ENCODE results near the gene MYOM3.

Gene MYOM3

GRCh38 chr1:24138476-24139221 is 26.7 kb upstream of the MYOM3 start:
- DNase-seq: no peak

- DNase-seq: no peak
Measured at GRCh38 chr1:24136956-24137539, 25.1 kb upstream of the MYOM3 start.

GRCh38 chr1:24134376-24134775 is 22.4 kb upstream of the MYOM3 start:
- DNase-seq: no peak

DNA sequence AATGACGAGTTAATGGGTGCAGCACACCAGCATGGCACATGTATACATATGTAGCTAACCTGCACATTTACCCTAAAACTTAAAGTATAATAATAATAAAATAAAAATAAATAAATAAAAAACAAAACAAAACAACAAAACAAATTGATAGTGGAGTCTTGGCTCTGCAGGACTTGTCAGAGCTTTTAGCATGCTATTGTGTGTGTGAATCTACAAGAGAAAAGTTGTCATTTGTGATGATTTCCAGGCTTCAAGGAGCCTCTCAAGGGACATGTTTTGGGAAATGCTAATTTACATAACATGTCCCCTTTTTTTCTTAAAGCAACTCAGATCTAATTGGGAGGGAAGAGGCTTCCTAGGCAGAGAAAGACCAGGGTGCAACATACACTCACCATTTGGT is 21.9 kb upstream of the MYOM3 start:
- no peak for DNase-seq

- DNase-seq: no peak
Measured at GRCh38 chr1:24130385-24130784, 18.4 kb upstream of the MYOM3 start.

DNA sequence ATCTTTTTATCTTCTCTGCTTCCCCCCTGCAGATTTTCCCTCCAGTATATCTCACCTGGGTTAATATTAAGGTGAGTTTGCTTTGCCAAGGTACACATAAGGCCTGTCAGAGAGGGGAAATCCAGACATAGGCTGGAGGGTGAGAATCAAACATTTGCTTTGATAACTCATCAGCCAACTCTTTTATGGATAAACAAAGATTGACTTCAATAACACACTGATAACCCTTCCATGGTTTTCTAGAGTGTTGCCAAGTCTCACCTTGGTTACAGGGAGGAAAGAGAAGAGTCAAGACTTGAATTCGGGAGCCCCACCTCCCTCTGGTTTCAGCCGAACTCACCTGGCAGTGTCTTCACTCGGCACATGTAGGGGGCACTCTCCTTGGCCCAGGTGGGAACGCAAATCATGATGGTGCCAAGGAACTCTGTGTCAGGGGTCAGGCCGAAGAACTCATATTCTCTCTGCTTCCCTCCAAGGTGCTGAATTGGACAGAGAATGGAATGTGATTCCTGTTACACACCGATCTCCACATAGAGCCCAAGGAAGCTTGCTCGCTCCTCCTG is 15.9 kb upstream of the MYOM3 start:
- DNase-seq: no peak

DNA sequence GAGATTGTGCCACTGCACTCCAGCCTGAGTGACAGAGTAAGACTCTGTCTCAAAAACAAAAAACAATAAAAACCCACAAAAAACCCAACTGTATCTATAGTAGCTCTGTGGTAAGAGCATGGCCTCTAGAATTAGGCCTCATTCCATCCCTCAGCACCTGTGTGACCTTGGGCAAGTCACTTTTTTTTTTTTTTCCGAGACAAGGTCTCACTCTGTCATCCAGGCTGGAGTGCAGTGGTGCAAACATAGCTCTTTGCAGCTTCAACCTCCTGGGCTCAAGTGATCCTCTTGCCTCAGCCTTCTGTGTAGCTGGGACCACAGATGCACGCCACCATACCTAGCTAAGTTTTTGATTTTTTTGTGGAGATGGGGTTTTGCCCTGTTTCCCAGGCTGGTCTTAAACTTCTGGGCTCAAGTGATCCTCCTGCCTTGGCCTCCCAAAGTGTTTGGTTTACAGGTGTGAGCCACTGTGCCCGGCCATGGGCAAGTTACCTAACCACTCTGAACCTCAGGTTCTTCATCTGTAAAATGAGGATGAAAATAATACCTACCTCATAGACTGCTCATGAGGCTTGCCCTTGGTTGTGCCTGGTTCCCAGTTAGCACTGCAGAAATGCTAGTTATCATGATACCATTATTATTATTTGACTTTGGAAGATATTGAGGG is 15.3 kb upstream of the MYOM3 start:
- DNase-seq: no peak

DNA sequence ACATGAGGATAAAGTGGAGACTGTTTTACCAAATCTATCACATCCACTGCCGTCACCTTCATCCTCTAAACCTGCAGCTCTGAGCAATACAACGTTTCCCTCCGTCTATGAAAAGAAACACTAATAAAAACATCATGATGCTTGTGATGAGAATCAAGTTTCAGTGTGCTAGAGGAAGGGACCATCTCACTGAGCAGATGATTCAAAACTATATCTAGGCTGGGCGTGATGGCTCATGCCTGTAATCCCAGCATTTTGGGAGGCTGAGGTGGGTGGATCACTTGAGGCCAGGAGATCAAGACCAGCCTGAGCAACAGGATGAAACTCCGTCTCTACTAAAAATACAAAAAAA is 14.7 kb upstream of the MYOM3 start:
- peak; percentile 15 for DNase-seq

GRCh38 chr1:24126018-24126671 is 14.2 kb upstream of the MYOM3 start:
- DNase-seq: peak; percentile 62

DNA sequence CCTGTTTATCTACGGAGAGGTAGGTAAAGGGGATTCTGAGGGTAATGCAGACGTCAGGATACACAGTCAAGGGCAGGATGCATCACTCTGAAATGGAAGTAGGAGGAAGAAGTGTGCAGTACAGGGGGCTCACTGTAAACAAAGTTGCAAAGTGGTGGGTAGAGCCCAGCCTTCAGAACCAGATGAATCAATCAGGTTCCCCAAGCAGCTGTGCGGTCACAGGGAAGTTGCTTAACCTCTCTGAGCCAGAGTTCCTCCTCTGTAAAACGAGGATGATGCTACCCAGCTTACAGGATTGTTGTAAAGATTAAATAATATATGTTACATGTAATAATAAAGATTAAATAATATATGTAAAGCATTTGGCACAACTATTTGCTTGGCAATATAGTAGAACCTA is 13.5 kb upstream of the MYOM3 start:
- DNase-seq: no peak

- no peak for DNase-seq
Measured at GRCh38 chr1:24124980-24125379, 13.0 kb upstream of the MYOM3 start.

GRCh38 chr1:24123611-24124010 is 11.7 kb upstream of the MYOM3 start:
- no peak for DNase-seq

DNA sequence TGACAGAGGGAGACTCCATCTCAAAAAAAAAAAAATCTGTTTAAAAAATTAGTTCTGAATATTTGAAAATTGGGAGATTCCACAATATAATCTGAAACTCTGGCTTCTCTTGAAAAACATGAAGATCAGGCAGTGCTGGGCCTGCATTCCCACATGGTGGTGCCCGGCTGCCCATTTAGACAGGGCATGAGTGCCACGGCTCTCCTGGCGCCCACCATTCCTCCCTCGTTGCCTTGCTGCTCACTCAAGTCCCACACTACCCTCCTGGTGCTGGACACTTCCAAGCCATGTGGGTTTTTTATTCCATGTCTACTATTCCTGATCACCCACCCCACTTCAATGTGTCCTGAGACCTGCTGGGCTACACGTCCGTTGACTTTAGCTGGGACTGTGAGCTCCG is 10.8 kb upstream of the MYOM3 start:
- no peak for DNase-seq

DNA sequence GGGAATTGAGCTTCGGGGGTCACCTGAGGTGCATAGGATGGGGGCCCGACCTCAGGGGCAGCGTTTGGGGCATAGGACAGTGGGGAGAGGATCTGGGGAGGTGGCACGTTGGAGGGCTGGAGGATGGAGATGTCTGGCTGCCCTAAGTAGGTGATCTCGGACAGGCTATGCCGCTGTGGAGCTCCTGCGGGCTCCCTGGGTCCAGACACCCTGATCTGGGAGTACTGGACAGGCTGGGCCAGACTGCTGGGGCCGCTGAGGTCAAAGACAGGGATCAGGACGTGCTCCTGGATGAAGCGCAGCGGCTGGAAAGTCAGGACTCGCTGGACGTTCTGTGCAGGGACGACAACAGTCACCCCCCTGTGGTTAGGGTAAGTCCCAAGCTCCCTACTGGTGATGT is 9.5 kb upstream of the MYOM3 start:
- no peak for DNase-seq

DNA sequence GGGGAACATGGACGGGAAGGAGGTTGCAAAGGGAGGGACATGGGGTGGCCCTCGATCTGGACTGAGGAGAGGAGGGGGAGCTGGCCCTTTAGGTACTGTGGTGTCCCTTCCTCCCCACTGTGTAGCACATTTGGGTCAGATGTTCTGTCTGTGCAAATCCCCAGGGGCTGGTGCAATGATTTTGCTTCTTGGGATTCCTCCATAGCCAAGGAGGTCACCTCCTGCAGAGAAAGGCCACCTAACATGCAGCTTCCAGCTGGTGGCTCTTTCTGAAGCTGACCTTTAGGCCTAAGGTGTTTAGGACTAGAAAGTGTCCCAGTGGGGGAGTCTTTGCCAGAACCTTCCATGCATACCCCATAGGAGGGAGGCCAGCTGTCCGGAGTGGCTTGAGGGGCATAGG is 9.0 kb upstream of the MYOM3 start:
- no peak for DNase-seq

GRCh38 chr1:24119859-24120756 is 8.2 kb upstream of the MYOM3 start:
- DNase-seq: no peak

DNA sequence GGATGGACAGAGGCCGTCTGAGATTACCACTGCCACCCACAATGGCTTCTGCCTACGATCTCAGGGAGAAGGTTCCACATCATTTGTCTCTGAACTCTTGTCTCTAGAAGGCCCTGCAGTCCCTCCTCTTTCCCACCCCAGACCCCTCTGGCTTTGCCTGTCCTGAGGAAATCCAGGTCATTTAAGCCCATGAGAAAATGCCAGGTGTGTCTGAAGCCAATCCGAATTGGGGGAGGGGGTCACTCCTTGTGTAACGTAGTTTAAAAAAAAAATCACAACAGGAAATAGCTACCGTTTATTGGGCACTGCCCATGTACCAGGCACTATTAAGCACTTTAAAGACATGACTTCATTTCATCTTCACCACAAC is 7.5 kb upstream of the MYOM3 start:
- DNase-seq: no peak

DNA sequence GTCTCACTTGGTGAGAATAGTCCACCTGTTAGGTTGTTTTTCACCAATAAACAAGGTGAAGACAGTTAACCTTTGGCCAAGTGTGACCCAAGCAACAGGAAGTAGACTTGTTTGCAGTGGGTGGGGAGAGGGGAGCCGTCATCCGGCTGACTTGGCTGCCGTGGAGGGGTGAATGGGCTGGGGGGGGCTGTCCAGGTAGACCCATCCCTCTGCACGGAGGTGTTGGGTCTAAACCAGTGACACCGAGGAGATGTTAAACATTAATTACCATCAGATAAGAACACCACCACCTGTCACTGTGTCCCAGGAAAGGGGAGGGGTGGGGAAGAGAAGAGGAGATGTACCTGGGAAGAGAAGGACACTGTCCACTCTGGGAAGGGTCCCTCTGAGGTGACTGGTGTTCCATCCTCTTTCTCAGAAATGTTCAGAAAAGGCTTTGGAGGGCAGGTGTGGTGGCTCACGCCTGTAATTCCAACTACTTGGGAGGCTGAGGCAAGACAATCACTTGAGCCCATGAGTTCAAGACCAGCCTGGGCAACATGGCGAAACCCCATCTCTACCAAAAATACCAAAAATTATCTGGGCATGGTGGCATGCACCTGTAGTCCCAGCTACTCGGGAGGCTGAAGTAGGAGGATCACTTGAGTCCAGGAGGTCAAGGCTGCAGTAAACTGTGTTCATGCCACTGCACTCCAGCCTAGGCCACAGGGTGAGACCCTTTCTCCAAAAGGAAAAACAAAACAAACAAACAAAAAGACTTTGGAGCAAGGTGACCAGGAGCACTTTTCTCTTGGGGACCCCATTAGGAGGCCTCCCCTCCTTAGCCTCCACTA is 6.7 kb upstream of the MYOM3 start:
- DNase-seq: no peak

- peak; percentile 18 for DNase-seq
Measured at GRCh38 chr1:24117722-24118409, 5.9 kb upstream of the MYOM3 start.

- DNase-seq: no peak
Measured at GRCh38 chr1:24117132-24117531, 5.2 kb upstream of the MYOM3 start.

DNA sequence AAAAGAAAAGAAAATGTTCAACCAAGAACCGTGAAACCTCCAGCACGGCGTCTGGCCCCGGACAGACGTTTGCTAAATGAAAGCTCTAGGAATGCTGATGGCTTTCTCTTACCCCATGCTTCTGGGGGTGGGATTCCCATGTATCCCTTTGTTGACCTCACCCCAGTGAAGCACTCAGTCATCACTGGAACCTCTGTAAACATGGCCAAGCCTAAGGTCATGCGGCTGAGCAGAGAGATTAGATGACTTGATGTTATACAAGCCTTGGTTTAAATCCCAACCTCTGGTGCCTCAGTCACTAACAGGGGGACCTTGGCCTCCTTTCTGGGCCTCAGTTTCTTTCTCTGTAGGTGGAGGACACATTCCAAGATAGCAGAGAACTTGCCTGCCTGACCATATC is 2.8 kb upstream of the MYOM3 start:
- DNase-seq: no peak

All from HCEC 1CT (cell line).